Gastroesophageal sphincter (tissue), 3 donors: ENCODE data around the gene CSNK1G1.

ENCODE experiments used
- CTCF ChIP-seq, 4 experiments: fragments of 200-600 bp in 2 of 4; fragments of 450-650 bp in 2 of 4; sonication (generic) in 1 of 4; IDR thresholded peaks; one replicate each; pipeline ENCODE4 v1.5.1; 2017 to 2019; ENCODE audit warnings: antibody characterized with exemption in 4 of 4, mild to moderate bottlenecking in 2 of 4, moderate library complexity in 2 of 4
- POLR2AphosphoS5 ChIP-seq: sonication (generic); formaldehyde crosslinking; IDR thresholded peaks from one replicate; pipeline ENCODE4 v1.6.1; 2017; ENCODE audit warnings: antibody characterized with exemption

GRCh38 chr15:64117759-64118487 is 238.1 kb downstream of the CSNK1G1 start:
- TF ChIP-seq POLR2AphosphoS5: no peak
- no peak for TF ChIP-seq CTCF (IDR thresholded peaks at IDR 0.05)
